ENCODE results near the gene MTAP. TPM values are rescaled to one million over a fixed set of nuclear protein-coding genes. Genes with fewer than 3 reads are reported as not detected.

The MTAP gene
- polyA plus RNA-seq, 4 donors: 32.5 to 49.2 (median 44.9) TPM

Other genes starting within 250 kb of the MTAP start
- gene CDKN2A, start 191.8 kb downstream of the MTAP start, polyA plus RNA-seq (ENCODE audit: insufficient read length in 4 of 4): under 1 TPM in 1 of 4 donors, not detected in 3; 0.53 TPM
- gene CDKN2B-AS1, start 192.2 kb downstream of the MTAP start, polyA plus RNA-seq (ENCODE audit: insufficient read length in 4 of 4): under 1 TPM in 1 of 4 donors, not detected in 3; 0.72 TPM
- under 1 TPM; 0.12 to 0.42 (median 0.27) TPM for gene CDKN2B, start 206.7 kb downstream of the MTAP start, polyA plus RNA-seq (ENCODE audit: insufficient read length in 4 of 4)